GM18502 (cell line): ENCODE measurements around the gene ERP44.
"Not testable (repeated sequence)": the region's sequence is repeated elsewhere in the genome, so short reads cannot be mapped to it uniquely, and the experiment has no call there.

Experiments
- ATAC-seq: cut with Tn5 transposase; IDR thresholded peaks from one replicate; pipeline ENCODE4 v1.9.1; 2021; ENCODE audit warnings: mild to moderate bottlenecking; ENCODE audit not compliant: unreplicated experiment, poor library complexity

The ERP44 gene

DNA sequence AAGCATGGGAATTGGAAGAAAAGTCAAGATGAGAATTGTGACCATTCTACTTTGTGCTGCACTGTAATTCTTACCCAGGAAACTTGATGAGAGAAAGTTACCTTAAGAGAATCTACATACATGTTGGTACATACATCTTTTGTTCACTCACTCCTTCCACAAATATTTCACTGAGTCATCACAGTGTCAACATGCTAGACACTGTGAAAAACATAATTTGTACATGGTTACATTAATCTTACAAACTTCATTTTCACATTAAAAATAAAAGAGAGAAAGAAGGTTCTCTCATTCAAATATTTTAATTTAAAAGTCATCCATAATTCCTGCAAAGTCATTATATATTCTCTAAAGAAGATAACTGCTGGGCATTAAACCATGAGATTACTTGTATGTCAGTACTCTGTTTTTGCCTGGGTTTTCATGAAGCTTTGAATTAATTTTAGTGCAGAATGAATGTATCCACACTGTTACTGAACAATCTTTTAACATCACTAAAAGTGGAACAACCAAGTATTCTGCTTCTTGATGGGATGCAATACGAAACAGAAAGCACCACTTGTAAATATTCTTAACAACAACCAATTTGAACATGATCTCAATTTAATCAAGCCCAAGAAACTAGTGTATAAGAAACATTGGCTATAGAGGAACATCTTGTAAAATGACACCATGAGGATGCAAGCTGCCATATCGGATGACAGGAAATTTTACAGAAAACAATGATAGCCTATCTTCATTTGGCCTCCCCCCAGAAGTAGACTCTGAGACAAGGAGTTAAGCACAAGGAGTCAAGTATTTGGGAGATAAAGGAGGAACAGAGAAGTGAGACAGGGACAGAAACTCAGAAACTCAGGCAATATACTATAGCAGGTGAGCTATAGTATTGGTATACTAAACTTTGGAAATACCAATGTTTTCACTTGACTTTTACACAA lies 28.4 kb downstream of the ERP44 start:
- no peak for ATAC-seq

DNA sequence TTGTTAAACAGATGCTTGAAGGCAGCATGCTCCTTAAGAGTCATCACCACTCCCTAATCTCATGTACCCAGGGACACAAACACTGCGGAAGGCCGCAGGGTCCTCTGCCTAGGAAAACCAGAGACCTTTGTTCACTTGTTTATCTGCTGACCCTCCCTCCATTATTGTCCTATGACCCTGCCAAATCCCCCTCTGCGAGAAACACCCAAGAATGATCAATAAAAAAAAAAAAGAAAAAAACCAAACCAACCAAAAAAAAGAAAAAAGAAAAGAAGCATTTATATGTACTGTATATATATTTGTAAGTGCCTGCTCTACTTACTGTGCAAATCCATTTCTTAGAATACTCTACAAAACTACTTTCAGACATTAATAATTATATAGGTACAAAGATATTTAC lies 29.7 kb downstream of the ERP44 start:
- not testable (repeated sequence) for ATAC-seq

DNA sequence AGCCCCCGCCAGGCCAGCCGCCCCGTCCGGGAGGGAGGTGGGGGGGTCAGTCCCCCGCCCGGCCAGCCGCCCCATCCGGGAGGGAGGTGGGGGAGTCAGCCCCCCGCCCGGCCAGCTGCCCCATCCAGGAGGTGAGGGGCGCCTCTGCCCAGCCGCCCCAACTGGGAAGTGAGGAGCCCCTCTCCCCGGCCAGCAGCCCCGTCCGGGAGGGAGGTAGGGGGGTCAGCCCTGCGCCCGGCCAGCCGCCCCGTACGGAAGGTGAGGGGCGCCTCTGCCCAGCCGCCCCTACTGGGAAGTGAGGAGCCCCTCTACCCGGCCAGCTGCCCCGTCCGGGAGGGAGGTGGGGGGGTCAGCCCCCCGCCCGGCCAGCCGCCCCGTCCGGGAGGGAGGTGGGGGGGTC lies 30.8 kb downstream of the ERP44 start:
- not testable (repeated sequence) for ATAC-seq

DNA sequence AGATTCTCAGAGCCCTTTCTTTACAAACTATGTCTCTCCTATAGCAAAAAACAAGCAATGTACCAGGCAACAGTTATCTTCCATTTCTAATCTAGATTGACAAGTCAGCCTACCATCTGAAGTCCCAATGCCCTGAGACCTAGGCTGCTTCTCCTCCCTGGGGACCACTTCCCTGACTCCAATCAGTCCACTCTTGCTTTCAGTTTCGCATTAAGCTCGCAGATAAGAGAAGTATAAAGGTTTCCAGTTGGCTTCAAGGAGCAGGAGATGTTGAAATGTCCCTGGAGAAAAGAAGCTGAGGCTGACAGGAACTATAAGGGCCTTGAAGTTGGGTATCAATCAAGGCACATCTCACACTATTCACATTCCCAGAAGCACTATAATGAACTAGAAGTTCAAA lies 32.3 kb downstream of the ERP44 start:
- peak; percentile 84 for ATAC-seq

DNA sequence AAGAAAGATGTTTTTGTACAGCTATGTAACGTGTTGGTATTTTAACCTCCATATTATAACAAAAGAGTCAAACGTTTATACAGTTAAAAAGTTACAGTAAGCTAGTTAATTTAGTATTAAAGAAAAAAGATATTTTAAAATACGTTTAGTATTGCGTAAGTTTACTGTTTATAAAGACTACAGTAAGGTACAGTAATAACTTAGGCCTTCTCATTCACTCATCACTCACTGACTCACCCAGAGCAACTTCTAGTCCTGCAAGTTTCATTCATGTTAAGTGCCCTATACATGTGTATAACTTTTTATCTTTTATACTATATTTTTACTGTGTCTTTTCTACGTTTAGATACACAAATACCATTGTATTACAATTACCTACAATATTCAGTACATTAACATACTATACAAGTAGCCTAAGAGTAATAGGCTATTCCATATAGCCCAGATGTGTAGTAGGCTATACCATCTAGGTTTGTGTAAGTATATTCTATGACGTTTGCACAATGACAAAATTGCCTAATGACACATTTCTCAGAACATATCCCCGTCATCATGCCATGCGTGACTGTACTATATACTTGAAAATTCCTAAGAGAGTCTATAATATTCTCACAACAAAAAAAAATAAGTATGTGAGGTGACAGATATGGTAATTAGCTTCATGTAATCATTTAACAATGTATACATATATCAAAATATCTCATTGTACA lies 33.8 kb downstream of the ERP44 start:
- no peak for ATAC-seq

DNA sequence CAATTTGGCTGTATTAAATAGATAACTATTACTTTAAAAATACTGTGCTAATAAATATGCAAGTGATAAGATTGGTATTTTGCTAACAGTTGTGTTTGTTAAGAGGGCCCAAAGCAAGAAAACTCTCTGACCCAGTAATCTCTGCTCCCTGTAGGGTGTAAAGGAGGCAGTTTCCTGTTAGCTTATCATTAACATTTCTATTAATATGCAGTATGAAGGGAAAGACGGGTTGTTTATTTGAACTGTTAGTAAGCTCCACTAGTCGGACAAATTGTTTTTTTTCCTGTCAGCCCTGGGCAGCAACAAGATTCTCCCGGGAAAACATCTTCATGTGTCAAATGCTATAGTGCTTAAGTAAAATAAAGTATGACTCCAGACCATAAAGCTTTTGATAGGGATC lies 35.6 kb downstream of the ERP44 start:
- ATAC-seq = no peak

DNA sequence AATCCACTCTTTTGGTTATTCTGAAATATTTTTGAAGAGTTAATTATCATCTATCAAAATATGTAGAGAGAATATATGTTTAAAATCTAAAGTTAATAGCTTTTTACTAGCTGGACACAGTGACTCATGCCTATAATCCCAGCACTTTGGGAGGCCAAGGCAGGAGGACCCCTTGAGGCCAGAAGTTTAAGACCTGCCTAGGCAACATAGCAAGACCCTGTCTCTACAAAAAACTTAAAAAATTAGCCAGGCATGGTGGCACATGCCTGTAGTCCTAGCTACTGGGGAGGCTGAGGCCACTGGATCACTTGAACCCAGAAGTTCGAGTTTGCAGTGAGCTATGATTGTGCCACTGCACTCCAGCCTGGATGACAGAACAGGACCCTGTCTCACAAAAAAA lies 36.1 kb downstream of the ERP44 start:
- ATAC-seq = not testable (repeated sequence)

DNA sequence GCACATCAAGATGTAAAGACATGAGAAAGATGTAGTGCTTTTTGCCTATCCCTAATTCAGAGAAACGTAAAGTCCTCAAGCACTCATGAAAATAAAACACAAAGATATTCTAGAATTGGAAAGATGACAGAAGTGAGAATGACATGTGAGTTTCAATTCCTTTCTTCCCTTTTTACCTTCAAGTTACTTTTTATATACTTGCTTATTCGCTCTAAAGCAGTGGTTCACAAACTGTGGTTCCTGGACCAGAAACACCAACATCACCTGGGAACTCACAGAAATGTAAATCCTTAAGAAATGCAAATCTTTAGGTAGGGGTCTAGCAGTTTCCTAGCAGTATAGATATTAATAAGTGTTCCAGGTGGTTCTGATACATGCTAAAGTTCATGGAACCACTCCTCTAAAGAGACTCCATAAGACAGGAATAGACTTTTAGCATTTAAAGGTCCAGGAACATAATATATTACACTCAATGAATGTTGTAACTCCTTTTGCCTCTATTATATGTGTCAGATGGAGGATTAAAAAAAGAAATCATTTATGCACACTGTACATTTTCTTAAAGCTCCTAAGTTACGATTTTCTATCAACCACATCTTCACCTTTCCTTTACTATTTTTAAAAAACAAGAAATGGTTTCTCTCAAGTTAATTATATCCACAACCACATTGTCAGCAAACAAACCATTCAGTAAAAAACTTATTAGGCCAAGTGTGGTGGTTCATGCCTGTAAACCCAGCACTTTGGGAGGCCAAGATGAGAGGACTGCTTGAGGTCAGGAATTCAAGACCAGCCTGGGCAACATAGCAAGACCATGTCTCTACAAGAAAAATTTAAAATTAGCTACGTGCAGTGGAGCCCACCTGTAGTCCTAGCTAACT lies 39.9 kb downstream of the ERP44 start:
- peak; percentile 83 for ATAC-seq

DNA sequence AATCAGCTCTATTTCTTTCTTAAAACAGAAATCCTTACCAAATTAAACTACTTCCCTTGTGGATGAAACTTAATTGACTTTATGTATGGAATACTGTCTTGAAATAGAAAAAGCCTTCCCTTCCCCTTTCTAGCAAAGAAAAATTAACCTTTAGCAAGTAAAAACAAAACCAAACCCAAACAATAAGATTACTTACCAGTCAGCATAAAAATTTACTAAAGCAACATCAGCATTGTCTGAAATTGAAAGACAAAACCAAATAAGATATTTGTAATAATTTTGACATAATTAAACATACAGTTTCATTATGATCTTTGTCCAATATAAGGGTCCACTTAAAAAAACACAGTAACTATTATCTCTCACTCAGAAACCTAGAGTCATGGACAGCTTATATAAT lies 41.2 kb downstream of the ERP44 start:
- ATAC-seq = no peak

DNA sequence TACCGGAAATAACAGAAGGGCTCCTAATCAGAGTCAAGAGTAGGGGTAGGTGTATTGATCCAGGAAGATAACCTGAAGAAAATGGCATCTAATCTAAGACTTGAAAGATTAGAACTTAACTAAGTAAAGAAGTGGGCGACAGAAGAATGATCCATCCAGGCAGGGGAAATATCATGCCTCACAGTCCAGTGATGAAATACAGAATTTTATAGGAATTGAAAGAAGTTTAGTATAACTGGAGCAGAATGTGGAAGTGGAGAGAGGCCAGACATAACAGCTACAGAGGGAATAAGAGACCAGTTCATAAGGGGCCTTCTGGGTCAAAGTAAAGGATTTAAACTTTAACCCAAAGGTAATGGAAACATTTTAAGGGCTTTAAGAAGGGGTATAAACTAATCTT lies 42.2 kb downstream of the ERP44 start:
- no peak for ATAC-seq

DNA sequence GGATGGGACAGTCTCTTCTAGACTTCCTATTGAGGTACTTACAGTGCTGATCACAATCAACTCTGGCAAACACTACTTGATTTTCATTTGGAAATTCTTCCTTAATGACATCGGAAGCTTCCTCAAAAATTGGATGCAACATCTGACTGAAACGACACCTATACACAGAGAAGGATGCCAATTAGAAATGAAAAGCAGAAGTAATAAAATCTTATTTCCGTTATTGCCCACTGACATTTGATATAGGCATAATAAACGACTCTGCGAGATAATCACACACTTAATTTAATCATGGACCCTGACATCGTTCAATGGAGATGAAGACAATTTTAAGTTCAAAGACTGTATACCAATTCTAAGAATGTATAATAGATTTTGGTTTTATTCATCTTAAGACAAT lies 46.4 kb downstream of the ERP44 start:
- no peak for ATAC-seq

DNA sequence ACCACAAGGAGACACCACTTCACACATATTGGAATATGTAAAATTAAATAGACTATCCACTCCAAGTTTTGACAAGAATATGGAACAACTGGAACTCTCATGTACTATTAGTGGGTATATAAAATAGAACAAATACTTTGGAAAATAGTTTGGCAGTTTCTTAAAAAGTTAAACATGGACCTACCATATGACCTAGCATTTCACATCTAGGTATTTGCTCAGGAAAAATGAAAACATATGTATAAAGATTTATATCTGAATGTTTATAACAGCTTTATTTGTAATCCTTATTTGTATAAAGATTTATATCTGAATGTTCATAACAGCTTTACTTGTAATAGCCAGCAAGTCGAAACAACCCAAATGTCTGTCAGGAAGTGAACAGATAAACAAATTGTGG lies 49.2 kb downstream of the ERP44 start:
- ATAC-seq = no peak

DNA sequence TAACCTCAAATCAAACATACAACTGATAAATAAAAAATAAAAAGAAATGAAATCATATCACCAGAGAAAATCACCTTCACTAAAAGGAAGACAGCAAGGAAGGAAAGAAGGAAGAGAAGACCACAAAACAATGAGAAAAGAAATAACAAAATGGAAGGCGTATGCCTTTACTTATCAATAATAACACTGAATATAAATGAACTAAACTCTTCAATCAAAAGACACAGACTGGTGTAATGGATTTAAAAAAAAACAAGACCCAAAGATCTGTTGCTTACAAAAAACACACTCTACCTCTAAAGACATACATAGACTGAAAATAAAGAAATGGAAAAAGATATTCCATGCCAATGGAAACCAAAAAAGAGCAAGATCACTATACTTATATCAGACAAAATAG lies 60.3 kb downstream of the ERP44 start:
- no peak for ATAC-seq

DNA sequence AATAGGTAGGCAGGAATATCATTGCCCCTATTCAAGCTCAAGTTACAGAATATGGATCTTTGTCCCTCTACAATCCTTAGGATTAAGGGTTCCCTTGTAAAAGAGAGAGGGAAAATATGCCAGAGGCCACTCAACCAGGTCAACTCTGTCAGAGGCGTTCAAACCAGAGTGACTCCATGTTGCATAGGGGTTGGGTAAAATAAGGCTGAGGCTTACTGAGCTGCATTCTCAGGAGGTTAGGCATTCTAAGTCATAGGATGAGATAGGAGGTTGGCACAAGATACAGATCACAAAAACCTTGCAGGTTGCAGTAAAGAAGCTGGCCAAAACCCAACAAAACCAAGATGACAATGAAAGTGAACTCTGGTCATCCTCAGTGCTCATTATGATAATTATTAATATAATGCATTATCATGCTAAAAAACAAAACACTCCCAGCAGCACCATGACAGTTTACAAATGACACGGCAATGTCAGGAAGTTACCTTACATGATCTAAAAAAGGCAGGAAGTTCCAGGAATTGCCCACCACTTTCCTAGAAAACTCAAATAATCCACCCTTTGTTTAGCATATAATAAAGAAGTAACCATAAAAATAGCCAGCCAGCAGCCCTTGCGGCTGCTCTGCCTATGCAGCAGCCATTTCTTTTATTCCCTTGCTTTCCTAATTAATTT lies 64.8 kb downstream of the ERP44 start:
- no peak for ATAC-seq

DNA sequence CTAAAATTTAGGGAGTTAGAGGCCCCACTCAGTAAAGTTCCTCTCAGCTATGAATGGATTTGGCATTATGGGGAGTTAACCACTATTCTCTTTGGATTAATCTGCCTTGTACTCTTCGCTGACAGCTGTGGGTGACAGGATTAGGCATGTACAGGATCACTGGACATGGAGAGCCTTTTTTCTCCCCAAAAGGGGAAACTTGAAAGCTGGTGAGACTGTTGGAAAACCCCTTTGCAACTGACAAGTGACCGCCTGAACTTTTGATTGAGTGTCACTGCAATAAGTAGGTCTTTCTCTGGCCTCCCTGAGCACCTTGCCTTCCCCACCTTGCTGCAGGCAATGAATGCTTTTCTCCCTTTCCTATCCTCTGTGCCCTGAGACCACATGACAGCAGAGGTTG lies 68.3 kb downstream of the ERP44 start:
- peak; percentile 41 for ATAC-seq

DNA sequence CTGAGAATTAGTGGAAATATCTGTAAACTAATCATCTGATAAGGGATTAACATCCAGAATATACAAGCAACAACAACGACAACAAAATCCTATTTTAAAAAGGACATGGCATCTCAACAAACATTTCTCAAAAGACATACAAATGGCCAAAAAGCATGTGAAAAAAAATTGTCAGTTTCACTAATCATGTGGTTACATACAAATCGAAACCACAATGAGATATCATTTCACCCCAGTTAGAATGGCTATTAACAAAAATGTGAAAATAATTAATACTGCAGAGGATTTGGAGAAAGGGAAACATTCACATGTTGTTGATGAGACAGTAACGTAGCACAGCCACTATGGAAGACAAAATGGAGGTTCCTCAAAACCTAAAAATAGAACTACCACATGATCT lies 69.5 kb downstream of the ERP44 start:
- no peak for ATAC-seq

DNA sequence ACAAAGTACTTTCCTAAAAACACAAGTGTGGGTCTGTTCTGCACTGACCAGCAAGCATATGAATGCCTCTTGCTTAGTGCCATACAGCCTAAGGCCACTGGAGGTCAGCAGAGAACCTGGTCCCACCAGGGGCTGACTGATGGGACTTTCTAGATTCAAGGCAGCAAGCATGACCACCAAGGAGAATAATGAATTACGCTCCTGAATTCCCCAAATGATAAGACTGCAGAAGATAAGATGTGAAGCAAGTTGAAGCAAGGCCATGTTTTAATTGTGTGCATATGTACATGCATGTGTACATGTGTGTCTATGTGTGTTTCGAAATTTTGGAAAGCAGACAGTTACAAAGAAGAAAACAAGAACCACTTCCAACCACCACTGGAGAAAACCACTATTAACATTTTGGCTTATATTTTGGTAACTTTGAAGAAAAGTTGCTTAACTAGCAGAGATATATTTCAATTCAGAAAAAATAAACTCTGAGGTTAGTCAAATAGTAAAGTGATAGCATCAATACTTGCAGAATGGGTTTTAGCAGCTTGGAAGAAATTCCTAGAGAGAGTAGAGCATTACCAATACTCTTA lies 70.5 kb downstream of the ERP44 start:
- ATAC-seq = peak; percentile 90

DNA sequence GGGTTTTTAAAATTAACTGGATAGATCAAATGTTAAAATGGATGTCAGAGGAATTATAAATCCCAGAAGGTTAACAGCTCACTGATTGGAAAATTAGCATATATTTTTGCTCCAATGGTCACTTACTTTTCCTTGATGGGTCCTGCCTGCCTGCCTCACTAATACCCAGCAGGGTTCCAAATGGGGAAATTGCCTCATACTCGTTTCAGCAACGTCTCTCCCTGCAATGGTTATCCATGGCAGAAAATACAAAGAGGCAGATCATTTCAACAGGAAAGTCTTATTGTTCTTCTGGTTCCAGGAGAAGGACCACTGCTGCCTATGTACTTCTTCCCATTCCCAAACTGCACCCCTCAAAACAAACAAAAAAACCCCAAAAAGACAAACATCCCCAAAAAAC lies 71.3 kb downstream of the ERP44 start:
- ATAC-seq = no peak

DNA sequence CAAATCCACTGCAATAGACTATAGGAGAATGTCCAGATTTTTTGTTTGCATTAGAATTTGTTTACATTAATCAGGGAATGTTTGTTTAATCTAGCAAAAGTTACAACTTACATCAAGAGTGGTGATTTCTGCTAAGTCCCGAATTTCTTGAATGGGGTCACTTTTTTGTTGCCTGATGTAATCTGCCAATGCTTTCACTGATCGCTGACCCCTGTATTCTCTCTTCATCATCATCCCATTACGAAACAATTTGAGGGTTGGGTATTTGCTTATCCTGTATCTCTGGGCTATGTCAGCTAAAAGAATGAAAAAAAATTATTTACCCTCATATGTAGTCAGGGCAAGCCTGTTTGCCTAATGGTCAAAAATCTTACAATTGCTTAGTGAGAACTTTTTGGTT lies 76.9 kb downstream of the ERP44 start:
- ATAC-seq = no peak
